ENCODE measurements around the gene TLCD4.

TLCD4 gene

DNA sequence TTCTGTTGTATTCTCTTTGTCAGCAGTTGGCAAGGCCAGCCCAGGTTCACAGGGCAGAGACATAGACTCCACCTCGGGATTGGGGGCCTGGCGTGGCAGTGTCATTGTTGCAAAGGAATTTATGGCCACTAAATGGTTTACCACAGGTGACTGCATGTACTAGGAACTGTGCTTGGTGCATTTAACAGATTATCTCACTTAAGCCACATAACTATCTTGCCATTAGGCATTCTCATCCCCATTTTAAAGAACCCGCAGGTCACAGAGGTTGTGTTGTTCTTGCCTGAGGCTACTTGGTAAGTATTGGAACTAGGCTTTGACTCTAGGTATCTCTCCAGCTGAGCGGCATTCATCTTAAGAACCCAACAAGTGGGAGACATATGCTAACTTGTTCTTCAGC is 9.7 kb downstream of the TLCD4 start:
- Histone ChIP-seq H3K9me3 (replicated peaks; ENCODE audit: insufficient read depth, low read length) (no peaks in the 10 kb centered on the region), H3K27ac (ENCODE audit: low read length) (no peak overlapping the region), H3K4me3 (ENCODE audit: low read length) (no peak overlapping the region), H3K9ac (ENCODE audit: low read length) (no peak overlapping the region), H3K79me2 (ENCODE audit: low read length) (no peaks in the 10 kb centered on the region), H3K27me3 (replicated peaks; ENCODE audit: insufficient read depth, low read length) (no peaks in the 10 kb centered on the region), H3K36me3 (replicated peaks; ENCODE audit: insufficient read depth, low read length) (no peaks in the 10 kb centered on the region), H4K20me1 (ENCODE audit: insufficient read depth, low read length) (no peaks in the 10 kb centered on the region), H3F3A (ENCODE audit: insufficient read depth, low read length) (no peaks in the 10 kb centered on the region), H3K9me2 (replicated peaks; ENCODE audit: insufficient read depth, low read length) (no peaks in the 10 kb centered on the region), H2AFZ (ENCODE audit: low read length) (no peak overlapping the region), H3K4me2 (ENCODE audit: low read depth, low read length) (no peak overlapping the region), H3K4me1 (ENCODE audit: low read length) (no peaks in the 10 kb centered on the region)
- TF ChIP-seq EZH2phosphoT487 (IDR thresholded peaks at IDR 0.05; ENCODE audit: low read length) (no peak), EZH2 (optimal IDR thresholded peaks at IDR 0.05; ENCODE audit: low read depth, low read length) (no peak)
- TF ChIP-seq, protein P1, sequence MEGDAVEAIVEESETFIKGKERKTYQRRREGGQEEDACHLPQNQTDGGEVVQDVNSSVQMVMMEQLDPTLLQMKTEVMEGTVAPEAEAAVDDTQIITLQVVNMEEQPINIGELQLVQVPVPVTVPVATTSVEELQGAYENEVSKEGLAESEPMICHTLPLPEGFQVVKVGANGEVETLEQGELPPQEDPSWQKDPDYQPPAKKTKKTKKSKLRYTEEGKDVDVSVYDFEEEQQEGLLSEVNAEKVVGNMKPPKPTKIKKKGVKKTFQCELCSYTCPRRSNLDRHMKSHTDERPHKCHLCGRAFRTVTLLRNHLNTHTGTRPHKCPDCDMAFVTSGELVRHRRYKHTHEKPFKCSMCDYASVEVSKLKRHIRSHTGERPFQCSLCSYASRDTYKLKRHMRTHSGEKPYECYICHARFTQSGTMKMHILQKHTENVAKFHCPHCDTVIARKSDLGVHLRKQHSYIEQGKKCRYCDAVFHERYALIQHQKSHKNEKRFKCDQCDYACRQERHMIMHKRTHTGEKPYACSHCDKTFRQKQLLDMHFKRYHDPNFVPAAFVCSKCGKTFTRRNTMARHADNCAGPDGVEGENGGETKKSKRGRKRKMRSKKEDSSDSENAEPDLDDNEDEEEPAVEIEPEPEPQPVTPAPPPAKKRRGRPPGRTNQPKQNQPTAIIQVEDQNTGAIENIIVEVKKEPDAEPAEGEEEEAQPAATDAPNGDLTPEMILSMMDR (IDR thresholded peaks at IDR 0.05; ENCODE audit: low read length) = no peak
- DNase-seq = no peak

DNA sequence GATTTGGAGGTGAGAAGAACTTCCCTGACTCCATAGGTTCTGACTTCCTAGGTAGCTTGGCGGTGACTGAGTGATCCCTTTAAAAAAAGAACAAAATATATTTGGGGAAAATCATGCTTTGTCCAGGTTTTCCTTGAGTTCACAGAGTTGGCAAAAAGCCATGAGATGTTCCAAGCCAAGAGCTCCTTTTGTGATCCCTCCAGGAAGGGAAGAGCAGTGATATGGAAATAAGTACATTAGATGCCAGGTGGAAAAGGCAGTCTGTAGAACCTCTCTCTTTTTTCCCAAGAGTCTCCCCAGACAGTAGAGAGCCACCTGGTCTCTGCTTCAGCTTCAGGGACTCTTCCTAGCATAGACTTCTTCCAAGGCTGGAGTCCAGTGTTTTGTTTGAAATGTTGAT is 10.2 kb downstream of the TLCD4 start:
- Histone ChIP-seq H3K4me1 (ENCODE audit: low read length) (no peaks in the 10 kb centered on the region), H3K36me3 (replicated peaks; ENCODE audit: insufficient read depth, low read length) (no peaks in the 10 kb centered on the region), H2AFZ (ENCODE audit: low read length) (no peak overlapping the region), H3K4me2 (ENCODE audit: low read depth, low read length) (no peak overlapping the region), H3K4me3 (ENCODE audit: low read length) (no peak overlapping the region), H3K27me3 (replicated peaks; ENCODE audit: insufficient read depth, low read length) (no peaks in the 10 kb centered on the region), H3F3A (ENCODE audit: insufficient read depth, low read length) (no peaks in the 10 kb centered on the region), H3K9ac (ENCODE audit: low read length) (no peak overlapping the region), H4K20me1 (ENCODE audit: insufficient read depth, low read length) (no peaks in the 10 kb centered on the region), H3K9me2 (replicated peaks; ENCODE audit: insufficient read depth, low read length) (no peaks in the 10 kb centered on the region), H3K9me3 (replicated peaks; ENCODE audit: insufficient read depth, low read length) (no peaks in the 10 kb centered on the region), H3K27ac (ENCODE audit: low read length) (no peak overlapping the region), H3K79me2 (ENCODE audit: low read length) (no peaks in the 10 kb centered on the region)
- TF ChIP-seq EZH2 (optimal IDR thresholded peaks at IDR 0.05; ENCODE audit: low read depth, low read length) (no peak), EZH2phosphoT487 (IDR thresholded peaks at IDR 0.05; ENCODE audit: low read length) (no peak)
- TF ChIP-seq, protein P1 (IDR thresholded peaks at IDR 0.05; ENCODE audit: low read length) = no peak
- DNase-seq = no peak

- H3K9ac ChIP-seq (ENCODE audit: low read length) = no peak overlapping the region
- H3K27me3 ChIP-seq (replicated peaks; ENCODE audit: insufficient read depth, low read length) = no peaks in the 10 kb centered on the region
- no peaks in the 10 kb centered on the region for H4K20me1 ChIP-seq (ENCODE audit: insufficient read depth, low read length)
- H3K79me2 ChIP-seq (ENCODE audit: low read length) = no peaks in the 10 kb centered on the region
- no peak overlapping the region for H3K27ac ChIP-seq (ENCODE audit: low read length)
- H3K9me3 ChIP-seq (replicated peaks; ENCODE audit: insufficient read depth, low read length) = no peaks in the 10 kb centered on the region
- no peak overlapping the region for H2AFZ ChIP-seq (ENCODE audit: low read length)
- no peaks in the 10 kb centered on the region for H3K4me1 ChIP-seq (ENCODE audit: low read length)
- no peaks in the 10 kb centered on the region for H3K9me2 ChIP-seq (replicated peaks; ENCODE audit: insufficient read depth, low read length)
- DNase-seq = no peak
- no peaks in the 10 kb centered on the region for H3K36me3 ChIP-seq (replicated peaks; ENCODE audit: insufficient read depth, low read length)
- H3K4me3 ChIP-seq (ENCODE audit: low read length) = no peak overlapping the region
- no peaks in the 10 kb centered on the region for H3F3A ChIP-seq (ENCODE audit: insufficient read depth, low read length)
- TF ChIP-seq EZH2 (optimal IDR thresholded peaks at IDR 0.05; ENCODE audit: low read depth, low read length) (no peak), EZH2phosphoT487 (IDR thresholded peaks at IDR 0.05; ENCODE audit: low read length) (no peak)
- TF ChIP-seq, protein P1 (IDR thresholded peaks at IDR 0.05; ENCODE audit: low read length) = no peak
- no peak overlapping the region for H3K4me2 ChIP-seq (ENCODE audit: low read depth, low read length)
Measured at GRCh38 chr1:95132762-95133161, 15.6 kb downstream of the TLCD4 start.
